COR-L47 (cell line): ENCODE data around the gene VSX1.

Source experiments
- DNase-seq: peaks from one replicate; lab custom pipeline; 2025; lab: John Stamatoyannopoulos, UW

Gene VSX1

GRCh38 chr20:25081730-25082497 is at the start of gene VSX1:
Gene VSX1, minus strand, starts transcription at chr20:25082141. Its CDS starts 45 bp downstream, at chr20:25082096.
- DNase-seq, result no peak

GRCh38 chr20:25129908-25130307 is 48.0 kb upstream of the VSX1 start:
- no peak for DNase-seq

GRCh38 chr20:25129428-25129827 is 47.5 kb upstream of the VSX1 start:
- no peak for DNase-seq

- no peak for DNase-seq
These were observed 46.7 kb upstream of the VSX1 start for GRCh38 chr20:25128649-25129048.

- DNase-seq, result no peak
These were observed 46.0 kb upstream of the VSX1 start for GRCh38 chr20:25127761-25128537.

- DNase-seq, result no peak
These were observed 44.5 kb upstream of the VSX1 start for GRCh38 chr20:25126204-25127029.

GRCh38 chr20:25125636-25126035 is 43.7 kb upstream of the VSX1 start:
- DNase-seq, result no peak

- DNase-seq, result no peak
These were observed 39.0 kb upstream of the VSX1 start for GRCh38 chr20:25120920-25121319.

GRCh38 chr20:25120457-25120856 is 38.5 kb upstream of the VSX1 start:
- DNase-seq, result no peak

- no peak for DNase-seq
These were observed 36.6 kb upstream of the VSX1 start for GRCh38 chr20:25118529-25118928.

- DNase-seq, result no peak
These were observed 36.0 kb upstream of the VSX1 start for GRCh38 chr20:25117990-25118389.

- no peak for DNase-seq
These were observed 35.0 kb upstream of the VSX1 start for GRCh38 chr20:25116739-25117458.

- DNase-seq, result no peak
These were observed 21.6 kb upstream of the VSX1 start for GRCh38 chr20:25103526-25103925.

GRCh38 chr20:25100914-25101313 is 19.0 kb upstream of the VSX1 start:
- DNase-seq, result no peak

GRCh38 chr20:25099601-25100140 is 17.7 kb upstream of the VSX1 start:
- no peak for DNase-seq

GRCh38 chr20:25097498-25097897 is 15.6 kb upstream of the VSX1 start:
- no peak for DNase-seq

- DNase-seq, result peak; percentile 87
These were observed 8.8 kb upstream of the VSX1 start for GRCh38 chr20:25090492-25091429.

- no peak for DNase-seq
These were observed 7.7 kb upstream of the VSX1 start for GRCh38 chr20:25089662-25090061.

- no peak for DNase-seq
These were observed 7.2 kb upstream of the VSX1 start for GRCh38 chr20:25089096-25089495.

- no peak for DNase-seq
These were observed 6.3 kb upstream of the VSX1 start for GRCh38 chr20:25088267-25088666.
